Stimulated activated effector memory CD8-positive, alpha-beta T cell treated with anti-CD3 and anti-CD28 coated beads, Interleukin-12 subunit alpha, Interleukin-12 subunit beta, amount 100 ng/mL, for 72 hours (primary cell): ENCODE measurements around the gene MARK3.

Experiments used
- ATAC-seq: fragments of 150-1000 bp; cut with Tn5 transposase; 2 replicates; pipeline ENCODE4 v1.10.0; 2021
- DNase-seq, 2 donors: peaks; one replicate each; pipeline ENCODE4 v3.0.0; 2021 to 2022; ENCODE audit warnings: low spot score in 2 of 2
- H3K27ac Mint-ChIP-seq: one replicate; pipeline ENCODE4 v1.8.0; 2022; ENCODE audit warnings: mild to moderate bottlenecking, mixed read lengths
- H3K36me3 Mint-ChIP-seq: one replicate; pipeline ENCODE4 v1.8.0; 2022; ENCODE audit warnings: mild to moderate bottlenecking, mixed read lengths
- H3K4me1 Mint-ChIP-seq: one replicate; pipeline ENCODE4 v1.8.0; 2022; ENCODE audit warnings: mixed read lengths
- H3K4me3 Mint-ChIP-seq: one replicate; pipeline ENCODE4 v1.8.0; 2022; ENCODE audit warnings: mild to moderate bottlenecking, mixed read lengths
- H3K9me3 Mint-ChIP-seq: one replicate; pipeline ENCODE4 v1.8.0; 2022; ENCODE audit warnings: mixed read lengths

The MARK3 gene

DNA sequence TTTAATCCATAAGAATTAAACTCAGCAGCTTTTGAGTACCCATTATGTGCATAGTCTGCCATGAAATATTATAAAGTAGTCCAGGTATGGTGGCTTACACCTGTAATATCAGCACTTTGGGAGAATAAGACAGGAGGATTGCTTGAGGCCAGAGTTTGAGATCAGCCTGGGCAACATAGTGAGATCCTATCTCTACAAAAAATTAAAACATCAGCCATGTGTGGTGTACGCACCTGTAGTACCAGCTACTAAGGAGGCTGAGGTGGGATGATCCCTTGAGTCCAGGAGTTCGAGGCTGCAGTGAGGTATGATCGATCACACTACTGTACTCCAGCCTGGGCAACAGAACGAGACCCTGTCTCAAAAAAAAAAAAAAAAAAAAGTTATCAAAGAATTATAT lies 15.3 kb downstream of the MARK3 start:
- no peak for DNase-seq
- Mint-ChIP-seq H3K9me3 (no peaks in the 10 kb centered on the region), H3K4me3 (peak overlapping the region; percentile 37), H3K4me1 (peaks cover 70% of the 10 kb centered on the region), H3K27ac (no peak overlapping the region), H3K36me3 (peaks cover 12% of the 10 kb centered on the region)
- ATAC-seq: no peak

DNA sequence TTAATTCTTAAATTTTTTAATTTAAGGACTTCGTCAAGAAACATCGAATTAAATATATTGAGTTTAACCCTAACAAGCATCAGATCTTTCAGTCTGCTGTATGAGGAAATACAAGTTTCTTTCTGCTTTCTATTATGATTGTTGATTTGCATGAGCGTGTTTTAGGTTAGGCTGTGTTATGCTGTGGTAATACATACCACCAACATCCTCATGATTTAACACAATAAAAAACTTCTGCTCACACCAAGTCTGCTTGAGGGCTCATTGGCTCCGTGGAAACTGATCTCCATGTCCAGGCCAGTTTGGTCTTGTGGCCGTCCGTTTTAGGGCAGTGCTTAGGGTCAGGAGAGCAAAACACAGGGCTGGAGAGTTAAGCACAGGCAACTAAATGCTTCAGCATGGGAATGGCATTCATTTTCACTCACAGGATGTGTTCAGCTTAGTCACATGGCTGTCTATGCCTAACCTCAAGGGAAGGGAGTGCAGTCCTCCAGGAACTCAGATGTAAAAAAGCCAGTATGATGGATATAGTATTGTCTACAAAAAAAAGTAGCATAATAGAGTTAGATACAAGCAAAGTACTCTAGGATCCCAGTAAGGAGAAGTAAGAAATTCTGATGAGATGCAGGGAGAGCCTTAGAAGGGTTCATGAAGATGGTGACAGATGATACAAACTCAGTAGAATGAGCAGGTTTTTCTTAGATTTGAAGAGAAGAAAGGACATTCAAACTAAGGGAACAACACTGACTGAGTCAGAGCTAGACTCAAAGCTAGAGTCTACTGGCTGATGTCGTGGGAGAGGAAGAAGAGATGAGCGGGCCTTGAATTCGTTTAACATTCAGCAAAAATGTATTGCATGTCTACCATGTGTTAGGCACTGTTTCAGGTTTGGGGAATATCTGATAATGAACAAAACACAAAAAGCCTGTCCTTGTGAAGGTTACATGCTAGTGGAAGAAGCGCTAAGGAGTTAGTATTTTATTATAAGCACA lies 16.3 kb downstream of the MARK3 start:
- H3K4me3 Mint-ChIP-seq: peak overlapping the region; percentile 37
- peak; percentile 97 for ATAC-seq
- H3K36me3 Mint-ChIP-seq: peaks cover 21% of the 10 kb centered on the region
- peak overlapping the region; percentile 80 for H3K27ac Mint-ChIP-seq
- peaks cover 60% of the 10 kb centered on the region for H3K4me1 Mint-ChIP-seq
- no peak for DNase-seq
- no peaks in the 10 kb centered on the region for H3K9me3 Mint-ChIP-seq

DNA sequence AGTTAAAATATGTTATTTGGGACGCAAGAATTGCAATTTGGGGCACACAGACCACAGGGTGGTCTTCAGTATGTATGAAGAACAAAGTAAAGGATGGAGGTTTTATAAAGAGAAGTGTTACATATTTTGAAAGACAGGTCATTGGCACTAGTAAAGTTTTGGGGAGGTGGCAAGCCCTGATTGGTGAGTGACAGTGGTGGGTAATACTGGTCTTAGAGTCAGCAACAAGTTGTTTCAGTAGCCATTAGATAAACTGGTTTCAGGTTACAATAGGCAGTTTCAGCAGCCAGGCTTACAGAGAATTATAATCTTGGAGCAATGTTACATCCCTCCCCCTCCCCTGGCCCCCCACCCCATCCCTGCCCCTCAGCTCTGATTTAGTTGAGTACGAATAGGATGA lies 17.5 kb downstream of the MARK3 start:
- peaks cover 53% of the 10 kb centered on the region for H3K4me1 Mint-ChIP-seq

GRCh38 chr14:103404032-103404918 lies 19.1 kb downstream of the MARK3 start:
- H3K27ac Mint-ChIP-seq: peak overlapping the region; percentile 26
- H3K4me1 Mint-ChIP-seq: peaks cover 41% of the 10 kb centered on the region
- peaks cover 46% of the 10 kb centered on the region for H3K36me3 Mint-ChIP-seq
- H3K4me3 Mint-ChIP-seq: peak overlapping the region; percentile 19
- no peak for ATAC-seq
- H3K9me3 Mint-ChIP-seq: no peaks in the 10 kb centered on the region
- DNase-seq: no peak

More for the DNA sequence above, 17.5 kb downstream of the MARK3 start:
- Mint-ChIP-seq H3K4me3 (no peak overlapping the region), H3K9me3 (no peaks in the 10 kb centered on the region), H3K27ac (peak overlapping the region; percentile 80), H3K36me3 (peaks cover 33% of the 10 kb centered on the region)
- ATAC-seq (no peak), DNase-seq (no peak)

GRCh38 chr14:103404920-103405319 lies 19.7 kb downstream of the MARK3 start:
- ATAC-seq: no peak
- Mint-ChIP-seq H3K36me3 (peaks cover 46% of the 10 kb centered on the region), H3K9me3 (no peaks in the 10 kb centered on the region), H3K4me1 (peaks cover 40% of the 10 kb centered on the region), H3K4me3 (no peak overlapping the region), H3K27ac (no peak overlapping the region)
- DNase-seq: no peak

- no peak for ATAC-seq
- H3K36me3 Mint-ChIP-seq: peaks cover 81% of the 10 kb centered on the region
- DNase-seq: no peak
- H3K4me3 Mint-ChIP-seq: no peak overlapping the region
- peaks cover 10% of the 10 kb centered on the region for H3K4me1 Mint-ChIP-seq
- no peaks in the 10 kb centered on the region for H3K9me3 Mint-ChIP-seq
- H3K27ac Mint-ChIP-seq: no peak overlapping the region
Measured at GRCh38 chr14:103408491-103409155, 23.4 kb downstream of the MARK3 start.

DNA sequence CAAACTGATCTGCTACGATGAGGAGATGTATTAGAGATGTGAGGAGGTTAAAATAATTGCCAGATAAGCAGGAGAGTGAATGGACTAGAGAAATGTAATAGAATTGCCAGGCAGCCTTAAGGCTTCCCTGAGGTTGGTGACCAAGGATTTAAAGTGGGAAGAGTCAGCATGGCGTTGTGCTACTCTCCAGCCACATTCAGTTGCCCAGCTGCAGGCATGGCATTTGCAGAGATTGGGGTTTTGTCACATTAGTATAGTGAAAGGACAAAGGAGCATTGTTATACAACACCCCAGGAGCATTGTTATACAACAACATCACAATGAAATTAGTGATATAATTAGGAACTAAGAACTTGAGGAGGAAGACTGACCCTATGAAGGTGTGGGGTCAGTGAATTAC lies 31.7 kb downstream of the MARK3 start:
- peaks cover 50% of the 10 kb centered on the region for H3K36me3 Mint-ChIP-seq
- no peaks in the 10 kb centered on the region for H3K9me3 Mint-ChIP-seq
- no peak for DNase-seq
- H3K4me3 Mint-ChIP-seq: no peak overlapping the region
- peaks cover 38% of the 10 kb centered on the region for H3K4me1 Mint-ChIP-seq
- ATAC-seq: no peak
- H3K27ac Mint-ChIP-seq: peak overlapping the region; percentile 60

- Mint-ChIP-seq H3K4me3 (no peak overlapping the region), H3K4me1 (peaks cover 53% of the 10 kb centered on the region), H3K36me3 (peaks cover 37% of the 10 kb centered on the region), H3K27ac (peak overlapping the region; percentile 60), H3K9me3 (no peaks in the 10 kb centered on the region)
- DNase-seq (no peak), ATAC-seq (no peak)
Measured at GRCh38 chr14:103418481-103418818, 33.2 kb downstream of the MARK3 start.

GRCh38 chr14:103421556-103421955 lies 36.3 kb downstream of the MARK3 start:
- H3K27ac Mint-ChIP-seq: peak overlapping the region; percentile 2
- H3K4me1 Mint-ChIP-seq: peaks cover 52% of the 10 kb centered on the region
- H3K9me3 Mint-ChIP-seq: no peaks in the 10 kb centered on the region
- H3K4me3 Mint-ChIP-seq: no peak overlapping the region
- DNase-seq (no peak), ATAC-seq (no peak)
- peaks cover 16% of the 10 kb centered on the region for H3K36me3 Mint-ChIP-seq

- no peak overlapping the region for H3K4me3 Mint-ChIP-seq
- peaks cover 47% of the 10 kb centered on the region for H3K4me1 Mint-ChIP-seq
- peak; percentile 47 for ATAC-seq
- no peak for DNase-seq
- no peaks in the 10 kb centered on the region for H3K9me3 Mint-ChIP-seq
- peak overlapping the region; percentile 2 for H3K27ac Mint-ChIP-seq
- peaks cover 19% of the 10 kb centered on the region for H3K36me3 Mint-ChIP-seq
Measured at GRCh38 chr14:103423050-103423461, 37.8 kb downstream of the MARK3 start.

GRCh38 chr14:103427485-103428443 lies 42.5 kb downstream of the MARK3 start:
- H3K9me3 Mint-ChIP-seq: no peaks in the 10 kb centered on the region
- peaks cover 45% of the 10 kb centered on the region for H3K4me1 Mint-ChIP-seq
- H3K27ac Mint-ChIP-seq: peak overlapping the region; percentile 81
- ATAC-seq: peak; percentile 85
- DNase-seq: peak; percentile 22 to 61
- peaks cover 30% of the 10 kb centered on the region for H3K36me3 Mint-ChIP-seq
- H3K4me3 Mint-ChIP-seq: no peak overlapping the region

DNA sequence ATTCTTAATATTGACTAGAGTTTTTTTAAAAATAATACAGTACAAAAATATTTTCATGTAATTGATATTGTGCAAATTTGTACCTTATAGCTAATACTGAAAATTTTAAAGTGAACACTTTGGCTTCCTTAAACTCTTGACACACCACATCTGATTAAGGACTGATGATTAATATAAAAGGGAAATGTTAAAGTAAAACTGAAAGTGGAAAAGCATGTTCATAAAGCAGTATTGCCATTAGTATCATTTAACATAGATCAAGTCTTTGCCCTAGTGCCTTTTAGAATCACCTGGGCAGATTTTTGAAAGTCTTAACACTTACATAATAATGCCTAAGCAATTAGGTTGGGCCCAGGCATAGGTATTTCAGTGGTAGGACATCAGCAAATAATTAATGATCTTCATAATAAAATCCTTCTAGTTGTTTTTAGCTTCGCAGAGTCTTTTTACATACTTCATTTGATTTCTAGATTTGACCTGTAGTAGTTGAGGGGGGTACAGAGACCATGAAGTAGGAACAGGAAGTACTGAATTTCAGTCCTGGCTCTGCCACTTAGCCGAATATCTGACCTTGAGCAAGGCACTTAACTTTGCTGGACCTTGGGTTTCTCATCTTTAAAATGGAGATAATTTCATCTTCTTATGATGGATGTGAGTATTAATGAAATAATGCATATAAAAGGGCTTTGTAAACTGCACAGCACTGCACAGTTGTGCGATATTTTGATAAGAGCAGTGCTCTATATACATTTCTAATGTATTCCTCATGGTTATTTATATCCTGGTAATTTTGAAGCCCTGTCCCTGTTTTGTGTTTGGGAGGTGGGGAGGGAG lies 43.7 kb downstream of the MARK3 start:
- no peak for DNase-seq
- Mint-ChIP-seq H3K27ac (peak overlapping the region; percentile 73), H3K4me3 (no peak overlapping the region), H3K9me3 (no peaks in the 10 kb centered on the region), H3K36me3 (peaks cover 23% of the 10 kb centered on the region), H3K4me1 (peaks cover 39% of the 10 kb centered on the region)
- ATAC-seq: peak; percentile 70

DNA sequence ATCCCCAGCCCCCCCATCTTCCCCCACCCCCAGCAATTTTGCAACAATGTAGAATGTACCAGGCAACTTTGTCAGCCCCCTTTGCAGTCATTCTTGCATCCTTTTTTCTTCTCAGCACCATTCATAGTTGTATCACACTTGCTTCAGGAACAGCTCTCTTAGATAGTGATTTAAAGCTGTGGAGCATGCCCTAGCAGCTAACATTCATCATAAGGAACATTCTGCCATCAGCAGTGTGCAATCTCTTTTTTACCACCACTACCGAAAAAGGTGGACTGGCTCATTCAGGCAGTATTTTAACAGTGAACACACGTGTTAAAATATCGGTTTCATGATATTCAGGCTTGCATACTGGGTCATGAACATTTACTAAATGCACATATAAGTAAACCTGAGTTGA lies 45.1 kb downstream of the MARK3 start:
- Mint-ChIP-seq H3K4me1 (peaks cover 39% of the 10 kb centered on the region), H3K36me3 (peaks cover 20% of the 10 kb centered on the region), H3K9me3 (no peaks in the 10 kb centered on the region), H3K4me3 (no peak overlapping the region), H3K27ac (no peak overlapping the region)
- ATAC-seq (no peak), DNase-seq (no peak)
